HS-27A (cell line): ENCODE measurements around the gene HS6ST3.

Source experiments
- DNase-seq: peaks from one replicate; pipeline ENCODE4 v3.0.0-alpha.2; 2012; ENCODE audit warnings: low read depth, missing footprints

The HS6ST3 gene

DNA sequence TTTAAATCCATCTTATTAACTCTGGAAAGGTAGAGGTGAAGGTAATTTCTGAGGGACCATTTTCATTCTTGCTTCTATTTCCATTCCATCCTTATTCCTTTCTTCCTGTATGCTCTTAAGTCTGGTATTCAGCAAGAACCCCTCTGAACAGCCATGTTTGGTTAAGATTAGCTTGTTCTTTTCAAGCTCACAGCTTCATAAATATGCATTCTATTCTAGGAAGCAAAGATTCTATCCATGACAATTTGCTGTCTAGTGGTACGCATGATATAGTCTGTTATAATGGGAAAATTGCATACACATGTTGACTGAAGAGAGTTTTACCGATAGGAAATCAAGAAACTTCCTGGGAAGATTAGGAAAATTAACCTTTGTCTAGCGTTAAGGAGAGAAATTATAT lies 218.7 kb downstream of the HS6ST3 start:
- DNase-seq = no peak

GRCh38 chr13:96314974-96315373 lies 225.1 kb downstream of the HS6ST3 start:
- DNase-seq = no peak

- no peak for DNase-seq
Observed at GRCh38 chr13:96338030-96338429, 248.1 kb downstream of the HS6ST3 start.

DNA sequence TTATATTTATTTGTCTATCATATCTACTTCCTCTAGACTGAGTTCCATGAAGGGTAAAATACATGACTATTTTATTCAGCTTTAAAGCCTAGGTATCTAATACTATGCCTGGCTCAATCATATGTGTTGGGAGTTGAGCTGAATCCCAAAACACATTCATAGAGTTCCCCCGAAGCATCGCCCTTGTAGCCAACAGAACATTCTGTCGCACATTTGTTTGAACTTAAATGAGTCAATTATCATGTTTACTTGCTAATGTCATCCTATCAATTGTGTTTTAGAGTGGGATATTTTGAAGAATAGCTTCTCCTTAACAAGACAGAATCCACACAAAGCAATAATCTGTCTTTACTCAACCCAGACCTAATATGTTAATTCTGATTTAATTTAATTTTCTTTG lies 252.4 kb downstream of the HS6ST3 start:
- no peak for DNase-seq

DNA sequence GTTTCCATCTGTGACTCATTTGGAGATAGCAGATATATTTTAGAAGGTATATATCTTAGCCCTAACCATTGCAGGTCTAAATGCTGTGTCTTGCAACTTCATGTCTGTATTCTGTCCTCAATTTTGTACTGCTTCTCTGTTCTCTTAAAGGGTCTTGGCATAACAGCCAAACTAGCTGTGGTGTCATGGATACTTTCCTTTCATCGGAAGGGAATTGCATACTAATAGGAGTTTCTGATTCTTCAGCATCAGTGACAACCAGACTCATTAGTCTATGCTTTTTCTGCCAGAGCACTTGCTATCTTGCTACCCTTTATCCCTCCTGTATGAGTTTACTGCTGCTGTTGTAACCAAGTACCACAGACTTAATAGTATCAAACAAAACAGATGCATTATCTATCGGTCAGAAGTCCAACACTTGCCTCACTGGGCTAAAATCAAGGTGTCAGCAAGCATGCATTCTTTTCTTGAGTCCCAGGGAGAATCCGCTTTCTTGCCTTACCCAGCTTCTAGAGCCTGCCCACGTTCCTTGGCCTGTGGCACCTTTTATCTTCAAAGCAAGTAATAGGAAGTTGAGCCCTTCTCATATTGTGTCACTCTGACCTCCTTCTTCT lies 253.1 kb downstream of the HS6ST3 start:
- no peak for DNase-seq

DNA sequence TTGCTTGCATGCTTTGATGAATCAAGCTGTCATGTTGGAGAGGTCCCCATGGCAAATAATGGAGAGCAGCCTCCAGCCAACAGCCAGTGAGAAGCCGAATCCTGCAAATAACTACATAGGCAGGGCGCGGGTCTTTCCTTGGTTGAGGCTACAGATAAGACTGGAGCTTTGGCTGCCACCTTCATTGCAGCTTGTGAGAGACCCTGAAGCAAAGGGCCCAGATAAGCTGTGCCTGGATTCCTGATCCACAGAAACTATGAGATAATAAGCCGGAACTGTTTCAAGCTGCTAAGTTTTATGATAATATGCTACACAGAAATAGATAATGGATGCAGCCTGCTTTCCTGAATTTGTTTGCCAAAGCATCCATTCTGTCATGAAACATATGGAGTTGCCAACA lies 257.0 kb downstream of the HS6ST3 start:
- DNase-seq = no peak

GRCh38 chr13:96373597-96373996 lies 283.7 kb downstream of the HS6ST3 start:
- DNase-seq = no peak

DNA sequence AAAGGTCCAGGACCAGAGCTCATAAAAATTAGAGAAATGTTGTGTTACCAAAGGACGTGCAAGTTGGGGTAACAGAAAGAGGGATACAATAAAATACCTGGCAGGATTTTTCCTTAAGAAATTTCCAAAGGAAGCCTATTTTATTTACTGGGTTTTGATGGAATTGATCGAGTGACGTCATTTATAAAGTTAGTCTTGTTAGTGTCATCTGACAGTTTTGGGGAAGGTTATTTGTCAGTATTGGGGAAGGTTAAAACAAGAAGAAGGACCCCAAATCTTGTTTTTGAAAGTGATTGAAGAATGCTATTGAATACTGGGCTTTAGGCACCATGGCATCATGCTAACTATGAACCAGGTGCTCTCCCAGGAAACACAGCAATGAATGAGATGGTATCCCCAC lies 287.9 kb downstream of the HS6ST3 start:
- no peak for DNase-seq

DNA sequence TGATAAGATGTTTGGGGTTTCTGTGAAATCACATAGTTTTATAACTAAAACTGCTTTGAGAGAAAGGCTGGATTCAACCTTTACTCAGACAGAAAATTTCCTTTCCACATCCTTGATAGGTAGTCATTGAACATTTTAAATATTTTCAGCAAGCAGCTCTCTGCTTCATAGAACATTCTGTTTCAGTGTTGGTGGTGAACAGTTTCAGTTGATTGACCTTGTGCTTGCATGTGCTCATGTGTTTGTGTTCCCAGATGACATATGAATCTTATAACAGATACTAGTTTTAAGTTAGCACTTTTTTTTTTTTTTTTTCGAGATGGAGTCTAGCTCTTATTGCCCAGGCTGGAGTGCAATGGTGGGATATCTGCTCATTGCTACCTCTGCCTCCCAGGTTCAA lies 290.1 kb downstream of the HS6ST3 start:
- no peak for DNase-seq

DNA sequence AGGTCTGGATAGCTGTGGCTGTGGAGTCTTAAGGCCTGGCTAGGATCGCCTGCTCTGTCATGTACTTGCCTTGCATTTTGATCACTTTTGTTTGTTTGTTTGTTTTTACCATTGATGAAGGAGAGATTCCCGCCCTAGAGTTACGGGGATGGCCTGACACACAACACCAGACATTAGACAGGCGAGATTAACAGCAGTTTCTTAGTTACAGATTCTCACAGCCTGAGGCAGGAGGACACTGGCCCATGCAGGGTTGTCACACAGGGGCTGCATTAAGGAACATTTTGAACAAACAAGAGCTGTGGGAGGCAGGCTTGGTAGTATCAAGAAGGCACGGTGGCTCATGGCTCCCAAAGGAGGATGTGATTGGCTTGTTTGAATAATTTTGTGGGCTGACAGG lies 291.8 kb downstream of the HS6ST3 start:
- DNase-seq = no peak

DNA sequence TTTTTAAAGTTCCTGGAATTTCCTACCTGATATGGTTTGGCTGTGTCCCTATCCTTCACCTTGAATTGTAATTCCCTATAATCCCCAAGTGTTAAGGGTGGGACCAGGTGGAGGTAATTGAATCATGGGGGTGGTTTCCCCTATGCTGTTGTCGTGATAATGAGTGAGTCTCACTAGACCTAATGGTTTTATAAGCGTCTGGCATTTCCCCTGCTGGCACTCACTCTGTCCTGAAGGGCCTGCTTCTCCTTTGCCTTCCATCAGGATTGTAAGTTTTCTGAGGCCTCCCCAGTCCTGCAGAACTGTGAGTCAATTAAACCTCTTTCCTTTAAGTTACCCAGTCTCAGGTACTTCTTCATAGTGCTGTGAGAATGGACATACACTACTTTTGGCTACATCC lies 298.7 kb downstream of the HS6ST3 start:
- no peak for DNase-seq

DNA sequence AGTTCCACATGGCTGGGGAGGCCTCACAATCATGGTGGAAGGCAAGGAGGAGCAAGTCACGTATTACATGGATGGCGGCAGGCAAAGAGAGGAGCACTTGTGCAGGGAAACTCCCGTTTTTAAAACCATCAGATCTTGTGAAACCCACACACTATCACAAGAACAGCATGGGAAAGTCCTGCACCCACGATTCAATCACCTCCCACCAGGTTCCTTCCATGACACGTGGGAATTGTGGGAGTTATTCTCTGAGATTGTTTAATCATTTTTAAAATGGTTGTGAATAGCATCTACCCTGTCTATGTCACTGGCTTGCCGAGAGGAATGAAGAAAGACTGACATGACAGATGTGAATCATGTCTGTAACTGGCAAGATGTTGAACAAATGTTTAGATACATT lies 301.7 kb downstream of the HS6ST3 start:
- DNase-seq = no peak

DNA sequence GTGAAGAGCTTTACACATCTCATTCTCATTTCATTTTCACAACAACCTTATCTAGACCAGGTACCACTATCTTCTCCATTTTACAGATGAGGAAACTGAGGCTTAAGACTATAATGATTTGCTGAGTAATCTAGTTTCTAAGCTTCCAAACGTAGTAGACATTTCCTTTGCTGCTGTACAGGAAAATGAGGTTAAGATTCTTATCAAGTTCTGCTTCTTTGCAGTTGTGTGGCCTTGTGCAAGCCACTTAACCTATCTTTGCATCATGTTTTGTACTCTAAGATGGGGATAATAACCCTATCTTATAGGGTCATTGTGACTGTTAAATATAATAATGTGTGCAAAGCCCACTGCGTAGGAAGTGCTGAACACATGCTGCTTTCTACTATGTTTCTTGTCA lies 307.9 kb downstream of the HS6ST3 start:
- DNase-seq = no peak

DNA sequence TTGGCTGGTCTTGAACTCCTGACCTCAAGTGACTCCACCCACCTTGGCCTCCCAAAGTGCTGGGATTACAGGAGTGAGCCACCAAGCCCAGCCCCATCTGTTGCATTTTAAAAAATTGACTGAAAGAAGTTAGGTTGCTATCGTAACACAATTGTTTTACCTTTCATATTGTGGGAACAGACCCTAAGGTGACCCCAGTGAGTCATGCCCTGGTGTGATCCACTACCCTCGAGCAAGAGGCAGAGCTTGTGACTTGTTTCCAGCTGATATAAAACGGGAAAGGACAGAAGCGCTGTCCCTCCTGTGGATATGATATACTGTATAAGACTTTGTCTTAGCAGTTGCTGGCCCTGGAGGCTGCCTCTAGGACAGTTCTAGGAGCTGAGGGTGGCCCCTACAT lies 308.6 kb downstream of the HS6ST3 start:
- no peak for DNase-seq

DNA sequence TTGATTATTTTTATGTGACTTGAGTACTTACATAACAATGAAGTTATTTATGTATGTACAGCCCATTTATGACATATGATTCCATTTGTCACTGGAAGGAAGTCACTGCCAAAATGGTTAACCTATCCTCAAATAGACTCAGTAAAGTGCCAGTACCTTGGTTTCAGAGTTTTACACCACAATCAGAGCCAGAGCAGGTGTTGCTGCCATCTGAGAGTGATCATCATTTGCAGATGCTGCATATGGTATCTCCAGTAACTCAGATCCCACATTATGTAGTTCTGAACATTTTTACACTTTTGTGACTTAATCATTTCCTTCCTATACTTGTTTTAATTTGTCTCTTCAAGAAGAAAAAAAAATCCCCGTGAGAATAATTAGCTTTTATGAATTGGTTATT lies 313.3 kb downstream of the HS6ST3 start:
- DNase-seq = no peak

GRCh38 chr13:96403651-96404050 lies 313.7 kb downstream of the HS6ST3 start:
- no peak for DNase-seq

GRCh38 chr13:96415831-96416385 lies 326.0 kb downstream of the HS6ST3 start:
- no peak for DNase-seq

- no peak for DNase-seq
Observed at GRCh38 chr13:96417939-96418685, 328.2 kb downstream of the HS6ST3 start.

- DNase-seq = no peak
Observed at GRCh38 chr13:96421314-96421713, 331.4 kb downstream of the HS6ST3 start.

DNA sequence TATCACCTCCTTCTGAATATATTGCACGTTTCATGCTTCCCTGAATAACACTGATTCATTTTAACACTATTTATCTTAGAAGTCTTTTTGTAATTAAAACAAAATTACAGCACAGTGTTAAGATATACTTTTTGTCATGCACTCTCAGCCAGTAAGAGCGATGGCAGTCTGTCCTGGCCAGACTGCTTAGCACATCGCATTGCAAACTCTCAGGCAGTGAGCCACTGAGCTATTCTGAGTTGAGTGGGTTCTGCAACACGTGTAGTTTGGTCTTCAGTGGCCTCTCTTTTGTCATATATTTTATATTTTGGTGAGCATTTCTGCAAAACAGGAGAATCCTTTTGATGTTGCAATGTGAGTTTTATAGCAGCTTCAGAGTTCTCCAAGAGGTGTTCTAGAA lies 332.1 kb downstream of the HS6ST3 start:
- no peak for DNase-seq

DNA sequence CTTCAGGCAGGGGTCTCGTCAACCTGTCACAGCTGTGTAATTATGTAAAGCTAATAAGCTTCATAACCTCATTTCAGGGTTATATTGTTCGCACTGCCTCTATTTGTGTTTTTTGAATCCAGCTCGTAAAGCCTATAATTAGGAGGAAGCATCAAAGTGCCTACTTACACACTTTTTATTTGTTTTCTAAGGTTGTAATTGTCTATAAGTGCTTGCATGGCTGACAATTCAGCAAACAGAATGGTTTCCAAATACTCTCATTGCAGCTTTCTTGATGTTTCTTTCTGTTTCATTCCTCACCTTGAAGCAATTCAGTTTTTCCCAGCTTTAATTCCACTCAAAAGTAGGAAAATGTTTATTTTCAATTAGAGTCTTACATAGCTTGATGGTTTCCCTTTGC lies 336.3 kb downstream of the HS6ST3 start:
- DNase-seq = no peak

- no peak for DNase-seq
Observed at GRCh38 chr13:96428911-96429310, 339.0 kb downstream of the HS6ST3 start.

GRCh38 chr13:96431044-96431581 lies 341.2 kb downstream of the HS6ST3 start:
- no peak for DNase-seq
